ENCODE data around the gene CLIP1. TPM values are rescaled to one million over a fixed set of nuclear protein-coding genes. Genes with fewer than 3 reads are reported as not detected.

Gene CLIP1
- total RNA-seq, 1 donor from 2014 or later, result 108 TPM

GRCh38 chr12:122309564-122310121, 112.8 kb downstream of the CLIP1 start:
- intact Hi-C loops (cut with DNase I), result no loop called here
- TF ChIP-seq CTCF (IDR thresholded peaks at IDR 0.05), result no peak
- Histone ChIP-seq H3K27ac (no peak overlapping the region), H3K4me3 (no peak overlapping the region), H3K4me1 (no peaks in the 10 kb centered on the region), H3K36me3 (peaks cover 83% of the 10 kb centered on the region), H3K9me3 (no peaks in the 10 kb centered on the region), H3K27me3 (no peaks in the 10 kb centered on the region)
- DNase-seq, result no peak
- no peak for ATAC-seq

- Histone ChIP-seq H3K27ac (no peak overlapping the region), H3K4me1 (no peaks in the 10 kb centered on the region), H3K4me3 (no peak overlapping the region), H3K36me3 (peaks cover 75% of the 10 kb centered on the region), H3K9me3 (no peaks in the 10 kb centered on the region), H3K27me3 (no peaks in the 10 kb centered on the region)
- intact Hi-C loops (cut with DNase I), result no loop called here
- DNase-seq (no peak), ATAC-seq (no peak)
- TF ChIP-seq CTCF (IDR thresholded peaks at IDR 0.05), result no peak
Observed at GRCh38 chr12:122308811-122309210, 113.7 kb downstream of the CLIP1 start.

GRCh38 chr12:122306407-122306806, 116.1 kb downstream of the CLIP1 start:
- ATAC-seq (no peak), DNase-seq (no peak)
- TF ChIP-seq CTCF (IDR thresholded peaks at IDR 0.05), result no peak
- H3K4me1 ChIP-seq, result no peaks in the 10 kb centered on the region
- H3K27ac ChIP-seq, result no peak overlapping the region
- no peaks in the 10 kb centered on the region for H3K9me3 ChIP-seq
- H3K27me3 ChIP-seq, result no peaks in the 10 kb centered on the region
- H3K36me3 ChIP-seq, result peaks cover 65% of the 10 kb centered on the region
- intact Hi-C loops (cut with DNase I), result no loop called here
- no peak overlapping the region for H3K4me3 ChIP-seq

- no peak for TF ChIP-seq CTCF (IDR thresholded peaks at IDR 0.05)
Observed at GRCh38 chr12:122304924-122305323, 117.5 kb downstream of the CLIP1 start.

GRCh38 chr12:122303068-122303467, 119.4 kb downstream of the CLIP1 start:
- Histone ChIP-seq H3K9me3 (no peaks in the 10 kb centered on the region), H3K27me3 (no peaks in the 10 kb centered on the region), H3K27ac (no peak overlapping the region), H3K4me1 (no peaks in the 10 kb centered on the region), H3K4me3 (no peak overlapping the region), H3K36me3 (peaks cover 56% of the 10 kb centered on the region)
- TF ChIP-seq CTCF (IDR thresholded peaks at IDR 0.05), result no peak
- intact Hi-C loops (cut with DNase I), result no loop called here
- ATAC-seq, result no peak
- no peak for DNase-seq

More at GRCh38 chr12:122304924-122305323, 117.5 kb downstream of the CLIP1 start:
- Histone ChIP-seq H3K4me1 (no peaks in the 10 kb centered on the region), H3K36me3 (peaks cover 59% of the 10 kb centered on the region), H3K27ac (no peak overlapping the region), H3K9me3 (no peaks in the 10 kb centered on the region), H3K4me3 (no peak overlapping the region), H3K27me3 (no peaks in the 10 kb centered on the region)
- no peak for ATAC-seq
- DNase-seq, result no peak
- intact Hi-C loops (cut with DNase I), result no loop called here

All from upper lobe of right lung (tissue), 1 donor.